Measurements from ENCODE around the gene JAM2. TPM values are rescaled to one million over a fixed set of nuclear protein-coding genes. Genes with fewer than 3 reads are reported as not detected.

JAM2 gene
- total RNA-seq, 1 experiment from 2014 or later, result 2.6 TPM

- no peaks in the 10 kb centered on the region for H3K9me3 Mint-ChIP-seq
- Histone ChIP-seq H3K14ac (ENCODE audit: insufficient read depth, low read length) (no peak overlapping the region), H3K4ac (ENCODE audit: low read depth, low read length) (no peak overlapping the region), H2AFZ (ENCODE audit: low read length) (no peak overlapping the region), H4K20me1 (ENCODE audit: control insufficient read depth, insufficient read depth, insufficient read length) (no peaks in the 10 kb centered on the region), H2BK120ac (ENCODE audit: low read depth, low read length, poor library complexity, severe bottlenecking) (no peak overlapping the region), H3K27ac (ENCODE audit: insufficient read length, low read depth, low read length) (no peak overlapping the region), H3K18ac (ENCODE audit: insufficient read length, low read depth, low read length) (no peak overlapping the region), H3K79me1 (ENCODE audit: insufficient read depth, low read depth, low read length, poor library complexity, severe bottlenecking) (no peaks in the 10 kb centered on the region), H2BK12ac (ENCODE audit: insufficient read length, low read depth, low read length) (no peak overlapping the region), H3K9ac (ENCODE audit: extremely low read depth, insufficient read length, low read length) (no peak overlapping the region), H3T11ph (ENCODE audit: low read length) (no peak overlapping the region), H3K56ac (ENCODE audit: insufficient read length, low read depth, low read length) (no peak overlapping the region), H3K9me3 (ENCODE audit: control insufficient read depth, low read depth, low read length) (no peaks in the 10 kb centered on the region), H4K5ac (ENCODE audit: insufficient read length, low read depth, low read length) (no peak overlapping the region), H4K91ac (ENCODE audit: insufficient read length, low read depth, low read length) (no peak overlapping the region), H4K8ac (replicated peaks; ENCODE audit: insufficient read length, low read depth, low read length) (no peak overlapping the region), H3K4me2 (ENCODE audit: insufficient read depth, insufficient read length, low read length) (no peak overlapping the region), H2BK20ac (ENCODE audit: low read depth, low read length, poor library complexity, severe bottlenecking) (no peak overlapping the region), H3K23ac (ENCODE audit: insufficient read length, low read depth, low read length) (no peak overlapping the region), H2BK15ac (ENCODE audit: low read depth, low read length) (no peak overlapping the region), H2AK5ac (ENCODE audit: insufficient read length, low read length) (no peak overlapping the region), H2BK5ac (ENCODE audit: insufficient read length, low read length) (no peak overlapping the region), H3K4me1 (ENCODE audit: insufficient read depth, low read length) (no peaks in the 10 kb centered on the region), H3K23me2 (ENCODE audit: insufficient read length, low read depth, low read length, poor library complexity, severe bottlenecking) (no peaks in the 10 kb centered on the region), H3K79me2 (ENCODE audit: insufficient read depth, low read length) (no peaks in the 10 kb centered on the region), H3K27me3 (ENCODE audit: insufficient read depth, low read length) (no peaks in the 10 kb centered on the region)
- TF ChIP-seq CTCF (conservative IDR thresholded peaks at IDR 0.05), result no peak
- H3K36me3 Mint-ChIP-seq (ENCODE audit: insufficient read depth in 1 of 3, low read depth in 3 of 3), result peaks cover 4 to 39% (median 37%) of the 10 kb centered on the region in 3 experiments; a peak in 5 of 7 replicates
- no peak overlapping the region for H3K27ac Mint-ChIP-seq
- H3K4me3 Mint-ChIP-seq, result no peak overlapping the region
- no peaks in the 10 kb centered on the region for H3K4me1 Mint-ChIP-seq
- no peaks in the 10 kb centered on the region for H3K27me3 Mint-ChIP-seq (ENCODE audit: low read depth)
- no peak for DNase-seq
- no CpG with 5 or more reads among the region's 1 CpG for WGBS (ENCODE audit: extremely low coverage, insufficient read length, low lambda C conversion rate)
Observed at GRCh38 chr21:25752416-25752815, 113.4 kb downstream of the JAM2 start.
